Measurements from ENCODE around the gene MRPL55.
A peak's percentile ranks its signal among the peaks of the same experiment; 100 is the strongest.

MRPL55 gene

GRCh38 chr1:228099331-228099732 is 9.8 kb downstream of the MRPL55 start:
- DNase-seq: no peak

- DNase-seq: no peak
Measured at GRCh38 chr1:228098323-228098931, 10.7 kb downstream of the MRPL55 start.

GRCh38 chr1:228097333-228098081 is 11.6 kb downstream of the MRPL55 start:
- no peak for DNase-seq

GRCh38 chr1:228096416-228097332 is 12.4 kb downstream of the MRPL55 start:
- DNase-seq: no peak

GRCh38 chr1:228095938-228096337 is 13.2 kb downstream of the MRPL55 start:
- no peak for DNase-seq

DNA sequence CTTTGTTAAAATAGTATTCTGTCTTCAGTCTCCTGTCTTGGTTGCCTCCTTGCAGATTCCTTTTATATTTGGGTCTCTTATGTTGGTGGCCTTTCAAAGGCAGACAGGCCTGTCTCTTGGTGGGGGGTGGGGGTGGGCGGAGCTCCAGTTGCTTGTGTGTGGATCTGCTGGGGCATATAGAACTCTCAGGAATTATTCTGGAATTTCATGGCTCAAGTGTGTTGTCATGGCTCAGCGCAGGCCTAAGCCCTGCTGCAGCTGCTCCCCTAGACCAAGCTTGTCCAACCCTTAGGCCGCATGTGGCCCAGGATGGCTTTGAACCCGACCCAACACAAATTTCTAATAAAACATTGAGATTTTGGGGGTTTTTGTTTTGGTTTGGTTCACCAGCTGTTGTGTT is 13.9 kb downstream of the MRPL55 start:
- DNase-seq: no peak

- no peak for DNase-seq
Measured at GRCh38 chr1:228094432-228095016, 14.6 kb downstream of the MRPL55 start.

- no peak for DNase-seq
Measured at GRCh38 chr1:228093050-228093906, 15.8 kb downstream of the MRPL55 start.

- DNase-seq: no peak
Measured at GRCh38 chr1:228092342-228093049, 16.6 kb downstream of the MRPL55 start.

GRCh38 chr1:228091084-228091483 is 18.0 kb downstream of the MRPL55 start:
- no peak for DNase-seq

GRCh38 chr1:228090613-228091081 is 18.5 kb downstream of the MRPL55 start:
- DNase-seq: no peak

- no peak for DNase-seq
Measured at GRCh38 chr1:228089519-228090380, 19.3 kb downstream of the MRPL55 start.

- no peak for DNase-seq
Measured at GRCh38 chr1:228088586-228089498, 20.3 kb downstream of the MRPL55 start.

- peak; percentile 22 for DNase-seq
Measured at GRCh38 chr1:228087771-228088251, 21.3 kb downstream of the MRPL55 start.

DNA sequence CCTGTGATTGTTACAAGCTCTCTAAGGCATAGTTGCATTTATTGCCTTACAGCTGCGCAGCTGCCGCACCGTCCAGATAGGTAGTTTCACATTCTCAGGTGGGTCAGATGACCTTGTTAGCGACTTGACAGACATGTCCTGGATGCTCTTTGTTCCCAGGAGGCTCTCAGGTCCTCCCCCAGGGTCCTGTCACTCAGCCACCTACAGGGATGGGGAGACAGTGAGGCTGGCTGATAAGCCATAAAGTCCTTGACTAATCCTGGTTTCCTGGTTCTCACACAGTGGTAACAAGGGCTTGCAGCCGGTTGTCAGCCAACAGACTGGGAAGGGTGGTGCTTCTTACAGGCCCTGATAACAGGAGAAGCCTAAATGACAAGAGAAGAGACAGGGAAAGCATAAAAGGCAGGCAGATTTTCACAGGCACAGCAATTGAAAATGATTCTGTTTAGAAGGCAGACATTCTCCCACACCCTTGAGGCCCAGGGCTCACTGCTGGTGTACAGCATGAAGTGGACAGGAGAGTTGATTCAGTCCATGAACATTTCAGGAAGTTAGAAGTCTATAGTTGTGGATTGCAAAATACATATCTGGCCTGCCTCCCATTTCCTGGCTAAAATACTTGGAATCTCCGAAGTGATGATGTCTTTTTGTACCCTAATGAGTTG is 23.7 kb downstream of the MRPL55 start:
- no peak for DNase-seq

DNA sequence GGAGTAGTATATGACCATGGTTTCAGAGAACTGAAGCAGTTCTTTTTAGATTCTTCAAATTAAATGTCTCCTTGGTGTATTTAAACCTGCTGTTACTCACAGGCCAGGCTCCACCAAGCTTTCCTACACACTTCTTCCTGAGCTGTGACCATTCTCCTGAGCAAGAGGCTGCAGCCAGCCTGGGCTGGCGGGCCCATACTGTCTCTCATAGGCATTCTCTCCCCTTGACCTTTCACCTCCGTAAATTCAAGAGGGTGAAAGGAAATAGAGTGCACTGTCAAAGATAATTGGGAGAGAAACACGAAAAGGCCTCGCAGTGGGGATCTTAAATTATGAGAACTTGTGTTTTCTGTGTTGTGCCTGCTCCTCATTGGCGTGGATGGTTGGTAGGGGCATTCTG is 24.3 kb downstream of the MRPL55 start:
- no peak for DNase-seq

- DNase-seq: peak; percentile 68
Measured at GRCh38 chr1:228084325-228084724, 24.8 kb downstream of the MRPL55 start.

GRCh38 chr1:228083871-228084278 is 25.2 kb downstream of the MRPL55 start:
- DNase-seq: no peak

All from activated CD4-positive, alpha-beta T cell treated with anti-CD3 and anti-CD28 coated beads, Interleukin-2, amount 50 U/mL, for 16 hours (primary cell).